Esophagus muscularis mucosa (tissue), 4 donors: ENCODE data around the gene AHSG. TPM values are rescaled to one million over a fixed set of nuclear protein-coding genes. Genes with fewer than 3 reads are reported as not detected.

Experiments used
- DNase-seq: peaks from one replicate; pipeline ENCODE4 v3.0.0-alpha.2; 2017; ENCODE audit errors: extremely low spot score
- H3K27ac ChIP-seq, 4 donors: fragments of 200-600 bp; sonication (generic); replicated peaks in 1 of 4; 1 replicate in 3 of 4; 2 replicates in 1 of 4; pipeline ENCODE4 v1.5.1; 2016 to 2019; ENCODE audit warnings: mild to moderate bottlenecking in 1 of 4
- H3K27me3 ChIP-seq, 4 donors: fragments of 200-600 bp; sonication (generic); one replicate each; pipeline versions ENCODE4 v1.5.1 to v1.6.0; 2016 to 2019
- H3K36me3 ChIP-seq, 4 donors: fragments of 200-600 bp; sonication (generic); one replicate each; pipeline ENCODE4 v1.5.1; 2016 to 2019
- H3K4me1 ChIP-seq, 4 donors: fragments of 200-600 bp; sonication (generic); one replicate each; pipeline ENCODE4 v1.5.1; 2016 to 2019
- H3K4me3 ChIP-seq, 4 donors: fragments of 200-600 bp; sonication (generic); 1 replicate in 2 of 4; 2 replicates in 2 of 4; pipeline ENCODE4 v1.5.1; 2016 to 2019; ENCODE audit warnings: mild to moderate bottlenecking in 4 of 4, moderate library complexity in 1 of 4
- H3K9me3 ChIP-seq, 4 donors: fragments of 200-600 bp; sonication (generic); 1 replicate in 3 of 4; 2 replicates in 1 of 4; pipeline ENCODE4 v1.5.1; 2016 to 2019
- CTCF ChIP-seq, 3 experiments: fragments of 200-600 bp in 2 of 3; fragments of 450-650 bp in 1 of 3; sonication (generic) in 2 of 3; IDR thresholded peaks; one replicate each; pipeline ENCODE4 v1.5.1; 2017 to 2019; ENCODE audit warnings: antibody characterized with exemption in 3 of 3, mild to moderate bottlenecking in 2 of 3, moderate library complexity in 1 of 3
- EP300 ChIP-seq: sonication (generic); formaldehyde crosslinking; IDR thresholded peaks from one replicate; pipeline ENCODE4 v1.6.1; 2017; ENCODE audit warnings: antibody characterized with exemption
- POLR2A ChIP-seq: fragments of 450-650 bp; IDR thresholded peaks from one replicate; pipeline ENCODE4 v1.6.1; 2017; ENCODE audit warnings: antibody characterized with exemption, moderate library complexity, mild to moderate bottlenecking, low read depth
- POLR2AphosphoS5 ChIP-seq, 2 donors: sonication (generic); formaldehyde crosslinking; IDR thresholded peaks; one replicate each; pipeline ENCODE4 v1.6.1; 2017; ENCODE audit warnings: antibody characterized with exemption in 2 of 2
- WGBS: methylation state at CpG from one replicate; pipeline ENCODE4 v1.1.5; 2018; 5-methylcytosine and 5-hydroxymethylcytosine counted together
- intact Hi-C: fragments of 100-400 bp; cut with DNase I; formaldehyde crosslinking; loops from one replicate; pipeline ENCODE4 v1.15.1; 2023
- total RNA-seq, 4 donors: library from RNA; depleted of rRNA; stranded (reverse); fragments of >200 nt; gene quantifications; one replicate each; pipeline versions ENCODE4 v1.1.0 to v1.2.1, GENCODE V29; 2016

Gene AHSG
- total RNA-seq, 4 donors from 2014 or later: not detected

- WGBS: 62% methylated on average over 11 of the region's 11 CpGs
- DNase-seq: no peak
- Histone ChIP-seq H3K36me3 (no peaks in the 10 kb centered on the region), H3K27me3 (peaks cover 0 to 6% (median 0%) of the 10 kb centered on the region in 4 donors), H3K4me1 (peaks cover 0 to 9% (median 0%) of the 10 kb centered on the region in 4 donors), H3K4me3 (no peak overlapping the region), H3K27ac (no peak overlapping the region), H3K9me3 (no peaks in the 10 kb centered on the region)
- intact Hi-C loops: no loop called here
- no peak for TF ChIP-seq CTCF (IDR thresholded peaks at IDR 0.05)
- no peak for TF ChIP-seq POLR2A
- TF ChIP-seq POLR2AphosphoS5 (IDR thresholded peaks at IDR 0.05): no peak
- no peak for TF ChIP-seq EP300
Observed at GRCh38 chr3:186598108-186598784, 14.6 kb upstream of the AHSG start.

- Histone ChIP-seq H3K27ac (no peak overlapping the region), H3K27me3 (peaks cover 0 to 6% (median 0%) of the 10 kb centered on the region in 4 donors), H3K4me3 (no peak overlapping the region), H3K9me3 (no peaks in the 10 kb centered on the region), H3K4me1 (peaks cover 0 to 9% (median 0%) of the 10 kb centered on the region in 4 donors), H3K36me3 (no peaks in the 10 kb centered on the region)
- intact Hi-C loops: no loop called here
- no peak for DNase-seq
- TF ChIP-seq POLR2A: no peak
- no peak for TF ChIP-seq EP300
- no peak for TF ChIP-seq POLR2AphosphoS5 (IDR thresholded peaks at IDR 0.05)
- no peak for TF ChIP-seq CTCF (IDR thresholded peaks at IDR 0.05)
- 90% methylated on average over 4 of the region's 4 CpGs for WGBS
Observed at GRCh38 chr3:186598794-186599141, 14.1 kb upstream of the AHSG start.

DNA sequence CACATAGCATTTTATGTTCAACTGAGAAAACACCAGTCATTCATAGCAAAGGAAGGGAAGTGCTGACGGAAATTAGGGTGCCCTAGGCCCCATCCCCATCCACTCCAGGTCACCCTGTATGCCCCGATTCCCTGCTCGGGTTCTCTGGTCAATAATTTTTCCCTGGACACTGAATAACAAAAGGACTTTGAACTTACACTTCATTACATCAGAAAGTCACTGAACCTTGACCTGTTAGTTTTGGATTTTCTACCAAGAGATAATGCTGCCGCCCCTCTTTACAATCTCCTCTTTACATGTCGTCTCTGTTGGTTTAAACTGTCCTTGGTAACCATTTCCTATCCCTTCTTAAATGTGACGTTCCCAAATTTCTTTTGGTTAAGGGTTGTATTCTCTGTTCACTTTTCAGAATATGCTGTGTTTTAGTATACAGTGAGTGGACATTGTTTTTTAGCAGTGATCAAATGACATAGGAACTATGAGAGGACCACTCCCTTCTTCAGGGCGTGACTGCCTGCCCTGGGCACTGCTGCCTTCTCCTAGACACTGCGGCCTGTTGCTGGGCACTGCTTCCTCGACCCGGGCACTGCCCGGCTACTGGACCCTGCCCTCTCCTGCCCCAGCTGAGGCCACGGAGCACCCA lies 13.6 kb upstream of the AHSG start:
- DNase-seq: no peak
- Histone ChIP-seq H3K27me3 (peaks cover 0 to 6% (median 0%) of the 10 kb centered on the region in 4 donors), H3K4me1 (peaks cover 0 to 9% (median 0%) of the 10 kb centered on the region in 4 donors), H3K27ac (no peak overlapping the region), H3K36me3 (no peaks in the 10 kb centered on the region), H3K4me3 (no peak overlapping the region), H3K9me3 (no peaks in the 10 kb centered on the region)
- TF ChIP-seq CTCF (IDR thresholded peaks at IDR 0.05) (no peak), EP300 (no peak), POLR2A (no peak), POLR2AphosphoS5 (IDR thresholded peaks at IDR 0.05) (no peak)
- intact Hi-C loops: no loop called here
- WGBS: 82% methylated on average over 12 of the region's 12 CpGs

- Histone ChIP-seq H3K27me3 (peaks cover 0 to 6% (median 0%) of the 10 kb centered on the region in 4 donors), H3K4me1 (peaks cover 0 to 9% (median 0%) of the 10 kb centered on the region in 4 donors), H3K36me3 (no peaks in the 10 kb centered on the region), H3K27ac (no peak overlapping the region), H3K9me3 (no peaks in the 10 kb centered on the region), H3K4me3 (no peak overlapping the region)
- WGBS: 95% methylated on average over 2 of the region's 2 CpGs
- no peak for TF ChIP-seq POLR2AphosphoS5 (IDR thresholded peaks at IDR 0.05)
- TF ChIP-seq EP300: no peak
- no peak for TF ChIP-seq CTCF (IDR thresholded peaks at IDR 0.05)
- no peak for TF ChIP-seq POLR2A
- intact Hi-C loops: no loop called here
- DNase-seq: no peak
Observed at GRCh38 chr3:186599785-186600166, 13.1 kb upstream of the AHSG start.
